T-cell (primary cell): ENCODE data around the gene PXMP4. TPM values are rescaled to one million over a fixed set of nuclear protein-coding genes. Genes with fewer than 3 reads are reported as not detected.
"Not testable (repeated sequence)": the region's sequence is repeated elsewhere in the genome, so short reads cannot be mapped to it uniquely, and the experiment has no call there.

Source experiments
- ATAC-seq, 4 experiments: fragments of 200-7000 bp in 3 of 4; fragments of 150-1000 bp in 1 of 4; cut with Tn5 transposase; replicated peaks in 1 of 4; 1 replicate in 3 of 4; 2 replicates in 1 of 4; pipeline ENCODE4 v1.10.0; 2021; ENCODE audit warnings: moderate library complexity in 3 of 4, mild to moderate bottlenecking in 2 of 4, moderate number of reproducible peaks in 1 of 4
- CTCF ChIA-PET, 2 donors: fragments of 300-600 bp; sonication (Branson Sonifier 250); formaldehyde crosslinking; loops; one replicate each; lab custom pipeline; 2022; ENCODE audit warnings: antibody characterized with exemption in 2 of 2; lab: Charles Lee
- POLR2A ChIA-PET, 2 donors: fragments of 300-600 bp; sonication (Branson Sonifier 250); formaldehyde crosslinking; loops; one replicate each; lab custom pipeline; 2022; ENCODE audit warnings: antibody characterized with exemption in 2 of 2; lab: Charles Lee
- DNase-seq, 35 experiments: peaks; one replicate each; pipeline versions ENCODE4 v3.0.0 to v3.0.0-alpha.2; 2013 to 2023
- H3K27ac ChIP-seq: one replicate; pipeline ENCODE4 v1.5.1; 2013; ENCODE audit warnings: low read length
- H3K27me3 ChIP-seq, 2 experiments: replicated peaks in 1 of 2; 1 replicate in 1 of 2; 2 replicates in 1 of 2; pipeline versions ENCODE4 v1.6.1 to v1.7.0; 2013; ENCODE audit warnings: low read length in 1 of 2, mixed read lengths in 1 of 2; ENCODE audit not compliant: control insufficient read depth in 2 of 2, insufficient read depth in 2 of 2; ENCODE audit errors: extremely low read depth in 1 of 2
- H3K36me3 ChIP-seq, 2 donors: 1 replicate in 1 of 2; 2 replicates in 1 of 2; pipeline versions ENCODE4 v1.6.1 to v1.7.0; 2013; ENCODE audit warnings: low read length in 1 of 2; ENCODE audit not compliant: control insufficient read depth in 2 of 2, insufficient read depth in 1 of 2; ENCODE audit errors: extremely low read depth in 1 of 2
- H3K4me1 ChIP-seq, 2 experiments: 1 replicate in 1 of 2; 2 replicates in 1 of 2; pipeline versions ENCODE4 v1.6.1 to v1.7.0; 2013; ENCODE audit warnings: low read length in 2 of 2, mixed read lengths in 1 of 2; ENCODE audit not compliant: insufficient read depth in 2 of 2, control insufficient read depth in 1 of 2; ENCODE audit errors: extremely low read depth in 1 of 2
- H3K4me3 ChIP-seq, 2 donors: 1 replicate in 1 of 2; 2 replicates in 1 of 2; pipeline versions ENCODE4 v1.5.1 to v1.7.0; 2013; ENCODE audit warnings: mild to moderate bottlenecking in 2 of 2, low read length in 1 of 2, moderate library complexity in 1 of 2; ENCODE audit not compliant: control insufficient read depth in 1 of 2; ENCODE audit errors: extremely low read depth in 1 of 2
- H3K9me3 ChIP-seq: 2 replicates; pipeline ENCODE4 v1.7.0; 2013
- H3K27ac Mint-ChIP-seq, 2 donors: one replicate each; pipeline ENCODE4 v1.8.0; 2020 to 2021; ENCODE audit warnings: mild to moderate bottlenecking in 2 of 2, mixed read lengths in 2 of 2
- H3K27me3 Mint-ChIP-seq, 2 donors: one replicate each; pipeline ENCODE4 v1.8.0; 2021 to 2022; ENCODE audit warnings: mixed read lengths in 2 of 2
- H3K36me3 Mint-ChIP-seq: one replicate; pipeline ENCODE4 v1.8.0; 2021; ENCODE audit warnings: mixed read lengths
- H3K4me1 Mint-ChIP-seq, 3 donors: one replicate each; pipeline ENCODE4 v1.8.0; 2020 to 2022; ENCODE audit warnings: mixed read lengths in 3 of 3, mild to moderate bottlenecking in 1 of 3
- H3K4me3 Mint-ChIP-seq, 3 donors: one replicate each; pipeline ENCODE4 v1.8.0; 2020 to 2022; ENCODE audit warnings: mild to moderate bottlenecking in 3 of 3, mixed read lengths in 3 of 3, moderate library complexity in 3 of 3
- H3K9me3 Mint-ChIP-seq, 3 donors: one replicate each; pipeline ENCODE4 v1.8.0; 2020 to 2022; ENCODE audit warnings: mixed read lengths in 3 of 3
- WGBS: methylation state at CpG from one replicate; pipeline ENCODE4 v1.1.5; 2013; ENCODE audit warnings: missing lambda C conversion rate; ENCODE audit not compliant: insufficient coverage; 5-methylcytosine and 5-hydroxymethylcytosine counted together
- total RNA-seq, 35 experiments: library from RNA in 6 of 35; stranded (reverse) in 6 of 35; fragments of 120-200 nt in 1 of 35; gene quantifications; one replicate each; pipeline versions ENCODE4 v1.2.1 to v1.2.4 and lab custom pipeline; 2013 to 2026

PXMP4 gene
- total RNA-seq, 5 donors from 2014 or later (not counting 1 experiment from before 2014, with no cell fraction given), result 6.1 to 15.4 (median 13.9) TPM

- Histone ChIP-seq H3K36me3 (peaks cover 6 to 10% of the 10 kb centered on the region in 2 donors), H3K4me1 (no peaks in the 10 kb centered on the region), H3K4me3 (no peak overlapping the region), H3K9me3 (no peaks in the 10 kb centered on the region), H3K27me3 (no peaks in the 10 kb centered on the region), H3K27ac (no peak overlapping the region)
- no peaks in the 10 kb centered on the region for H3K27me3 Mint-ChIP-seq
- no peak for ATAC-seq
- no peak overlapping the region for H3K27ac Mint-ChIP-seq
- no peaks in the 10 kb centered on the region for H3K4me1 Mint-ChIP-seq
- 96% methylated on average over 5 of the region's 5 CpGs for WGBS
- ChIA-PET POLR2A (no interaction called here), CTCF (no interaction called here)
- DNase-seq, result no peak
- H3K36me3 Mint-ChIP-seq, result peaks cover 10% of the 10 kb centered on the region
- no peak overlapping the region for H3K4me3 Mint-ChIP-seq
- H3K9me3 Mint-ChIP-seq, result no peaks in the 10 kb centered on the region
Observed at GRCh38 chr20:33702861-33703260, 17.2 kb downstream of the PXMP4 start.

- WGBS, result 100% methylated on average over 8 of the region's 27 CpGs
- H3K9me3 ChIP-seq, result no peaks in the 10 kb centered on the region
- CTCF ChIA-PET, result no interaction called here
Observed at GRCh38 chr20:33701629-33702450, 18.3 kb downstream of the PXMP4 start.

GRCh38 chr20:33700696-33701441 is 19.2 kb downstream of the PXMP4 start:
- H3K36me3 ChIP-seq, H3K36me3 Mint-ChIP-seq, CTCF ChIA-PET, H3K4me3 ChIP-seq, H3K4me3 Mint-ChIP-seq, H3K27me3 Mint-ChIP-seq, POLR2A ChIA-PET, H3K9me3 ChIP-seq, H3K4me1 ChIP-seq, DNase-seq, H3K4me1 Mint-ChIP-seq, H3K27me3 ChIP-seq, H3K27ac Mint-ChIP-seq, H3K9me3 Mint-ChIP-seq, ATAC-seq, H3K27ac ChIP-seq: not testable (repeated sequence)
- WGBS, result 98% methylated on average over 12 of the region's 45 CpGs

More at GRCh38 chr20:33701629-33702450, 18.3 kb downstream of the PXMP4 start:
- Histone ChIP-seq H3K36me3 (peaks cover under 1 to 6% of the 10 kb centered on the region in 2 donors), H3K4me1 (no peaks in the 10 kb centered on the region), H3K4me3 (no peak overlapping the region), H3K27me3 (no peaks in the 10 kb centered on the region), H3K27ac (no peak overlapping the region)
- Mint-ChIP-seq H3K36me3 (peaks cover 2% of the 10 kb centered on the region), H3K9me3 (no peaks in the 10 kb centered on the region), H3K27me3 (no peaks in the 10 kb centered on the region), H3K4me1 (no peaks in the 10 kb centered on the region), H3K27ac (no peak overlapping the region), H3K4me3 (no peak overlapping the region)
- DNase-seq (no peak), ATAC-seq (no peak)
- POLR2A ChIA-PET, result no interaction called here

- H3K27ac ChIP-seq, H3K4me1 ChIP-seq, H3K36me3 ChIP-seq, DNase-seq, ATAC-seq, H3K4me1 Mint-ChIP-seq, H3K4me3 ChIP-seq, POLR2A ChIA-PET, H3K9me3 Mint-ChIP-seq, CTCF ChIA-PET, H3K27me3 ChIP-seq, H3K9me3 ChIP-seq, H3K27ac Mint-ChIP-seq, H3K4me3 Mint-ChIP-seq, H3K36me3 Mint-ChIP-seq, H3K27me3 Mint-ChIP-seq: not testable (repeated sequence)
- 89% methylated on average over 7 of the region's 27 CpGs for WGBS
Observed at GRCh38 chr20:33698966-33699365, 21.1 kb downstream of the PXMP4 start.

- no peak overlapping the region for H3K4me3 Mint-ChIP-seq
- H3K27me3 ChIP-seq, result no peaks in the 10 kb centered on the region
- H3K4me1 Mint-ChIP-seq, result peaks cover 0 to under 1% (median 0%) of the 10 kb centered on the region in 3 donors
- DNase-seq (no peak), ATAC-seq (no peak)
- H3K27me3 Mint-ChIP-seq, result no peaks in the 10 kb centered on the region
- no peaks in the 10 kb centered on the region for H3K9me3 ChIP-seq
- H3K27ac ChIP-seq, result no peak overlapping the region
- H3K9me3 Mint-ChIP-seq, result no peaks in the 10 kb centered on the region
- ChIA-PET CTCF (no interaction called here), POLR2A (no interaction called here)
- 92% methylated on average over 6 of the region's 8 CpGs for WGBS
- H3K36me3 Mint-ChIP-seq, result no peaks in the 10 kb centered on the region
- H3K4me3 ChIP-seq, result no peak overlapping the region
- no peaks in the 10 kb centered on the region for H3K36me3 ChIP-seq
- no peak overlapping the region for H3K27ac Mint-ChIP-seq
- H3K4me1 ChIP-seq, result no peaks in the 10 kb centered on the region
Observed at GRCh38 chr20:33697129-33697528, 23.0 kb downstream of the PXMP4 start.

GRCh38 chr20:33696448-33696847 is 23.7 kb downstream of the PXMP4 start:
- Histone ChIP-seq H3K27ac (no peak overlapping the region), H3K36me3 (no peaks in the 10 kb centered on the region), H3K4me1 (no peaks in the 10 kb centered on the region), H3K27me3 (no peaks in the 10 kb centered on the region), H3K9me3 (no peaks in the 10 kb centered on the region), H3K4me3 (no peak overlapping the region)
- CTCF ChIA-PET, result no interaction called here
- no peaks in the 10 kb centered on the region for H3K36me3 Mint-ChIP-seq
- no peaks in the 10 kb centered on the region for H3K27me3 Mint-ChIP-seq
- POLR2A ChIA-PET, result no interaction called here
- no peak overlapping the region for H3K27ac Mint-ChIP-seq
- no peak for ATAC-seq
- peaks cover 0 to 3% (median 0%) of the 10 kb centered on the region in 3 donors for H3K4me1 Mint-ChIP-seq
- WGBS, result no CpG with 5 or more reads among the region's 4 CpGs
- H3K4me3 Mint-ChIP-seq, result no peak overlapping the region
- no peak for DNase-seq
- no peaks in the 10 kb centered on the region for H3K9me3 Mint-ChIP-seq
